HepG2 (cell line): Measurements from ENCODE around the gene SIGLEC1. TPM values are rescaled to one million over a fixed set of nuclear protein-coding genes. Genes with fewer than 3 reads are reported as not detected.

ENCODE experiments used
- ATAC-seq: fragments of 200-7000 bp; cut with Tn5 transposase; 3 replicates; pipeline ENCODE4 v1.9.1; 2020; ENCODE audit warnings: mild to moderate bottlenecking, moderate library complexity
- BruUV-seq: library from RNA; stranded (reverse); fragments of 400-500 nt; replicated peaks from 2 replicates; lab custom pipeline; 2021; lab: Mats Ljungman, UMichigan
- CTCF ChIA-PET: fragments of 300-600 bp; formaldehyde crosslinking; extraction: SDS; loops from one replicate; lab custom pipeline; 2021; ENCODE audit warnings: low total read pairs, inconsistent platforms, low intra/inter-chr PET ratio; lab: Yijun Ruan, JAX
- POLR2A ChIA-PET: fragments of 350-600 bp; sonication (Branson Sonifier 250); formaldehyde crosslinking; loops from one replicate; lab custom pipeline; 2020; ENCODE audit warnings: antibody characterized with exemption, inconsistent platforms; lab: Yijun Ruan, JAX
- DNase-seq: peaks from one replicate; pipeline ENCODE4 v3.0.0-alpha.2; 2015; ENCODE audit warnings: low spot score
- FAIRE-seq: peaks from 3 replicates; lab custom pipeline; 2011; peaks lifted over from hg19 to GRCh38; lab: Jason Lieb, UNC
- H2AFZ ChIP-seq: one replicate; pipeline ENCODE4 v1.6.1; 2011; ENCODE audit warnings: low read length, inconsistent platforms
- H3K27ac ChIP-seq: fragments of 300-600 bp; 3 replicates; pipeline ENCODE4 v1.8.0; 2011; ENCODE audit warnings: mixed run types, mild to moderate bottlenecking, mixed read lengths, low read length, inconsistent platforms; ENCODE audit not compliant: insufficient read depth; ENCODE audit errors: extremely low read length
- H3K27me3 ChIP-seq, 2 experiments: fragments of 200-600 bp in 1 of 2; 2 replicates in 1 of 2; 3 replicates in 1 of 2; pipeline versions ENCODE4 v1.6.0 to v1.8.0; 2011; ENCODE audit warnings: low read length in 2 of 2, mild to moderate bottlenecking in 2 of 2, moderate library complexity in 2 of 2, inconsistent platforms in 1 of 2; ENCODE audit not compliant: insufficient read depth in 2 of 2, control insufficient read depth in 1 of 2
- H3K36me3 ChIP-seq, 2 experiments: fragments of 200-600 bp in 1 of 2; replicated peaks in 1 of 2; 2 replicates in 1 of 2; 3 replicates in 1 of 2; pipeline versions ENCODE4 v1.5.1 to v1.8.0; 2011; ENCODE audit warnings: low read length in 2 of 2, inconsistent platforms in 1 of 2; ENCODE audit not compliant: insufficient read depth in 2 of 2, control insufficient read depth in 1 of 2
- H3K4me1 ChIP-seq: 2 replicates; pipeline ENCODE4 v1.5.1; 2012; ENCODE audit warnings: low read length, inconsistent platforms; ENCODE audit not compliant: insufficient read depth
- H3K4me2 ChIP-seq: 2 replicates; pipeline ENCODE4 v1.6.0; 2011; ENCODE audit warnings: low read depth, low read length, inconsistent platforms
- H3K4me3 ChIP-seq, 3 experiments: fragments of 200-600 bp in 1 of 3; sonication (generic), shearing (Covaris generic) in 1 of 3; replicated peaks in 1 of 3; 2 replicates each; pipeline ENCODE4 v1.5.1; 2011 to 2016; ENCODE audit warnings: low read length in 3 of 3, inconsistent platforms in 2 of 3, low read depth in 2 of 3, mild to moderate bottlenecking in 2 of 3, control low read depth in 1 of 3, mixed read lengths in 1 of 3; ENCODE audit not compliant: insufficient read depth in 1 of 3
- H3K79me2 ChIP-seq: one replicate; pipeline ENCODE4 v1.6.1; 2011; ENCODE audit warnings: low read length, inconsistent platforms; ENCODE audit not compliant: insufficient read depth
- H3K9ac ChIP-seq: 2 replicates; pipeline ENCODE4 v1.6.0; 2011; ENCODE audit warnings: mild to moderate bottlenecking, low read depth, low read length, inconsistent platforms; ENCODE audit not compliant: insufficient read depth
- H3K9me3 ChIP-seq: 2 replicates; pipeline ENCODE4 v1.5.1; 2012; ENCODE audit warnings: mild to moderate bottlenecking, low read length
- H4K20me1 ChIP-seq: 2 replicates; pipeline ENCODE4 v1.6.0; 2011; ENCODE audit warnings: inconsistent platforms, mild to moderate bottlenecking, low read length, moderate library complexity; ENCODE audit not compliant: insufficient read depth
- ASH2L ChIP-seq: fragments of 300-600, 200-600 bp; sonication (generic); IDR thresholded peaks from 2 replicates; pipeline ENCODE4 v1.7.0; 2017; ENCODE audit warnings: low read depth, mild to moderate bottlenecking, moderate library complexity, mixed read lengths, low read length; ENCODE audit not compliant: insufficient read length
- CBX1 ChIP-seq: IDR thresholded peaks from one replicate; pipeline ENCODE4 v1.6.1; 2016; ENCODE audit warnings: antibody characterized with exemption, low read depth
- EZH2 ChIP-seq: conservative IDR thresholded peaks from 2 replicates; pipeline ENCODE4 v1.6.1; 2012; ENCODE audit warnings: mild to moderate bottlenecking, low read depth, low read length, moderate library complexity
- FOSL2 ChIP-seq: sonication (generic); formaldehyde crosslinking; IDR thresholded peaks from 2 replicates; pipeline ENCODE4 v1.4.0; 2020; ENCODE audit warnings: missing genetic modification reagents
- KDM5A ChIP-seq: fragments of 200-600 bp; sonication (generic); IDR thresholded peaks from 2 replicates; pipeline ENCODE4 v1.7.0; 2018; ENCODE audit warnings: antibody characterized with exemption, mild to moderate bottlenecking, low read length, borderline replicate concordance
- PAF1 ChIP-seq: IDR thresholded peaks from 2 replicates; pipeline ENCODE4 v1.6.1; 2016; ENCODE audit warnings: missing genetic modification reagents, missing compliant biosample characterization
- SOX6 ChIP-seq, 2 experiments: fragments of 450-650 bp in 1 of 2; sonication (generic) in 1 of 2; formaldehyde crosslinking in 1 of 2; IDR thresholded peaks; 2 replicates each; pipeline versions ENCODE4 v1.4.0 to v1.6.1; 2017 to 2020; ENCODE audit warnings: antibody characterized with exemption in 1 of 2, mild to moderate bottlenecking in 1 of 2, missing genetic modification reagents in 1 of 2
- ZNF510 ChIP-seq: sonication (generic); formaldehyde crosslinking; IDR thresholded peaks from 2 replicates; pipeline ENCODE4 v1.4.0; 2020; ENCODE audit warnings: low read depth, mild to moderate bottlenecking, missing genetic modification reagents
- ZNF546 ChIP-seq: sonication (generic); formaldehyde crosslinking; conservative IDR thresholded peaks from 2 replicates; pipeline ENCODE4 v1.8.1; 2023; ENCODE audit warnings: mild to moderate bottlenecking, missing genetic modification reagents
- ZNF652 ChIP-seq: IDR thresholded peaks from 2 replicates; pipeline ENCODE4 v1.6.1; 2016; ENCODE audit warnings: low read depth, borderline replicate concordance
- ZNF792 ChIP-seq: IDR thresholded peaks from 2 replicates; pipeline ENCODE4 v1.6.1; 2016
- WGBS: methylation state at CpG from one replicate; pipeline ENCODE4 v1.1.6; 2017; ENCODE audit warnings: low lambda C conversion rate; 5-methylcytosine and 5-hydroxymethylcytosine counted together
- in situ Hi-C: cut with HindIII; loops from 2 replicates; pipeline ENCODE4 v1.10.0; 2017; ENCODE audit warnings: low pct_unique_long_range_greater_than_20kb; ENCODE audit not compliant: extremely low pct_ligation_motif_present
- intact Hi-C: fragments of 100-400 bp; cut with micrococcal nuclease; formaldehyde crosslinking; loops from one replicate; pipeline ENCODE4 v1.10.0; 2022; ENCODE audit not compliant: unreplicated experiment
- polyA plus RNA-seq, 8 experiments: library from polyadenylated mRNA; depleted of rRNA in 3 of 8; stranded (reverse) in 7 of 8; unstranded in 1 of 8; fragments of >200 nt; fragmentation: Illumina TruSeq in 4 of 8; extraction: Trizol in 4 of 8; gene quantifications; 2 replicates each; pipeline versions ENCODE4 v1.2.1 to v1.2.3, GENCODE V29; 2011 to 2016; ENCODE audit warnings: low read depth in 4 of 8, missing spikeins in 1 of 8, mixed read lengths in 1 of 8; ENCODE audit not compliant: insufficient read depth in 1 of 8
- total RNA-seq, 5 experiments: library from RNA; depleted of rRNA; stranded (reverse); fragments of >200 nt; fragmentation: Illumina TruSeq; extraction: Trizol; gene quantifications; 2 replicates each; pipeline ENCODE4 v1.2.3, GENCODE V29; 2016; ENCODE audit warnings: low read depth in 1 of 5
- TF ChIP-seq, protein P1 (sequence below): sonication (generic); formaldehyde crosslinking; IDR thresholded peaks from 2 replicates; pipeline ENCODE4 v1.4.0; 2020; ENCODE audit warnings: mild to moderate bottlenecking, missing genetic modification reagents
- TF ChIP-seq, protein P2 (sequence below): sonication (generic); formaldehyde crosslinking; IDR thresholded peaks from one replicate; pipeline ENCODE4 v1.5.1; 2020; ENCODE audit warnings: mild to moderate bottlenecking, missing genetic modification reagents; ENCODE audit errors: not compliant biosample characterization

SIGLEC1 gene
- total and polyA plus RNA-seq, 2 of the 13 experiments (the other 11 are each of a cell fraction or from before 2014, with no cell fraction given) = 0.01 TPM; not detected in 1

DNA sequence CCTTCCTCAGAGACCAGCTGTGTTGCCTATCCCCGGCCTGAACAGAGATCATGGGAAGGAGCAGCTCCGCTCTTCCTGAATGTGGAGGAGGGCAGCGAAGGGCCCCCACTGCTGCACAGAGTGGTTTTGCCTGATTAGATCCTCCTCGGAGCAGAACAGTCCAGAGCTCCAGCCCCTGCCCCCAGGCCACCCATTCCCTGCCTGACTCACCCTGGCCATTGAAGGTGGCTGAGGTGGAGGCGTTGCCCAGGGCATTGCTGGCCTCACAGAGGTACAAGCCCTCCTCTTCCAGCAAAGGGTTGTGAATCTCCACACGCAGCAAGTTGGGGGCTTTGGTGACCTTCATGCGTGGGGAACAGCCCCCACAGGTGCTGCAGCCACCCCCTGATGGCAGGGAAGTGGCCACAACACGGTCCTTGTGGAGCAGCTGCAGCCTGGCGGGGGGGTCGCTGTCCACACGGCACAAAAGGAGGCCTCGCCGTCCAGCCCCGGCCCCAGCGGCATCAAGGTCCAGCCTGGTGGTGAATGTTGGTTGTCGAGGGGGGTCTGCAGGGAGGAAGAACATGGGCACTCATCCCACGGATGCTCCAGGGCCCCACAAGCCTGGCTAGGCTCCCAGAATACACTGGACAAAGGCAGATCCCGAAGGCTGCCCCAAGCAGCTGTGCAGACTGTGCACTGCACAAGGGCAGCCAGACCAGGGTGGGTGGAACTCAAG, 14.7 kb downstream of the SIGLEC1 start (continued):
- TF ChIP-seq ASH2L (no peak), KDM5A (no peak), ZNF652 (no peak), SOX6 (IDR thresholded peaks at IDR 0.05) (no peak), SOX6 (CRISPR knock-in tag; IDR thresholded peaks at IDR 0.05) (no peak), PAF1 (no peak), ZNF792 (no peak), EZH2 (no peak)
- TF ChIP-seq, protein P1, sequence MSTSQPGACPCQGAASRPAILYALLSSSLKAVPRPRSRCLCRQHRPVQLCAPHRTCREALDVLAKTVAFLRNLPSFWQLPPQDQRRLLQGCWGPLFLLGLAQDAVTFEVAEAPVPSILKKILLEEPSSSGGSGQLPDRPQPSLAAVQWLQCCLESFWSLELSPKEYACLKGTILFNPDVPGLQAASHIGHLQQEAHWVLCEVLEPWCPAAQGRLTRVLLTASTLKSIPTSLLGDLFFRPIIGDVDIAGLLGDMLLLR = no peak
- TF ChIP-seq, all 625 proteins: peak for 0

DNA sequence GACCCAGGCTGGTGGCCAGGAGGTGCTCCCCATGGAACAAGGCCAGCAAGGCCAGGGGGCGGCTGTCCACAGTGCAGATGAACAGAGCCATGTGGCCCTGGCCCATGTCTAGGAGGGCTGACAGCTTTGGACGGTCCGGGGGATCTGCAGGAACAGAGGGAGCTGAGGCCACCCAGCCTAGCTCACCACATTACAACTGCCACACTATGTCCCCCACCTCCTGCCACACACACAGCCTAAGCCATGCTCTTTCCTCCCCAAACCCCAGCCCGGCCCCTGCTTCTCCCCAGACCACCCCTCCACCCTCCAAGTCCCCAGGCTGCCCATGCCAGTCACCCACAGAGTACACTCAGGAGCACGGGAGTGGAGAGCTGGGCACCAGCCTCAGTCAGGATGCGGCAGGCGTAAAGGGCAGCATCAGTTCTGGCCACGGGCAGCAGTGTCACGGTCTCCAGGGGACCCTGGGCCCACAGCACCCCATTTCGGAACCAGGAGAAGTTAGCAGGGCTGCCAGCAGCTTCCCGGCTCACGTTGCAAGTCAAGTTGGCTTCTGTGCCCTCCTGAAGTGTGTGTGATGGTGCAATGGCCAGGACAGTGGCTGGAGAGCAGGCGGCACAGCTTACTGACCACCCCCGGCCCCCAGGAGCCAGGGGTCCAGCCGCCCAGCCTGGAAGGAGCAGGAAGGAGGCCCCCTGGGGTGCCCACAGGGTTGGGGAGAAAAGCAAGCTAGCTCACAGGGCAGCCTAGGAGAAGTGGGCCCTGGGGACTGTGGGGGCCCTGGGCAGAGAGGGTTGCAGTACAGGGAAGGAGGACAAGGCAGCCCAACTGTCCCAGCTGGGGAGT, 15.4 kb downstream of the SIGLEC1 start:
- peaks cover 24 to 64% of the 10 kb centered on the region in 2 experiments; a peak in 3 of 5 replicates for H3K27me3 ChIP-seq
- no peak overlapping the region for H2AFZ ChIP-seq
- no peak overlapping the region for H3K9ac ChIP-seq
- POLR2A ChIA-PET = no interaction called here
- BruUV-seq = no TSS peak
- 40% methylated on average over 12 of the region's 15 CpGs for WGBS
- no peak overlapping the region for H3K4me2 ChIP-seq
- peaks cover 20% of the 10 kb centered on the region for H3K4me1 ChIP-seq
- peaks cover 5% of the 10 kb centered on the region; the same call in 1 of the 2 replicates for H3K9me3 ChIP-seq
- H3K79me2 ChIP-seq = no peaks in the 10 kb centered on the region
- no peaks in the 10 kb centered on the region for H3K36me3 ChIP-seq
- ATAC-seq = no peak
- in situ Hi-C loops (no loop called here), intact Hi-C loops (no loop called here)
- FAIRE-seq = no peak
- CTCF ChIA-PET = interaction anchor here (1.1 kb wide), 1 partner anchor 20 kb away, joined by 4 read pairs; no protein-coding TSS in a partner anchor
- no peak overlapping the region for H3K4me3 ChIP-seq
- H4K20me1 ChIP-seq = no peaks in the 10 kb centered on the region; the same call in 1 of the 2 replicates
- DNase-seq = no peak
- no peak overlapping the region for H3K27ac ChIP-seq
- TF ChIP-seq CBX1 (no peak), ZNF546 (CRISPR knock-in tag) (no peak), FOSL2 (no peak), ZNF510 (no peak)
- TF ChIP-seq, protein P2, sequence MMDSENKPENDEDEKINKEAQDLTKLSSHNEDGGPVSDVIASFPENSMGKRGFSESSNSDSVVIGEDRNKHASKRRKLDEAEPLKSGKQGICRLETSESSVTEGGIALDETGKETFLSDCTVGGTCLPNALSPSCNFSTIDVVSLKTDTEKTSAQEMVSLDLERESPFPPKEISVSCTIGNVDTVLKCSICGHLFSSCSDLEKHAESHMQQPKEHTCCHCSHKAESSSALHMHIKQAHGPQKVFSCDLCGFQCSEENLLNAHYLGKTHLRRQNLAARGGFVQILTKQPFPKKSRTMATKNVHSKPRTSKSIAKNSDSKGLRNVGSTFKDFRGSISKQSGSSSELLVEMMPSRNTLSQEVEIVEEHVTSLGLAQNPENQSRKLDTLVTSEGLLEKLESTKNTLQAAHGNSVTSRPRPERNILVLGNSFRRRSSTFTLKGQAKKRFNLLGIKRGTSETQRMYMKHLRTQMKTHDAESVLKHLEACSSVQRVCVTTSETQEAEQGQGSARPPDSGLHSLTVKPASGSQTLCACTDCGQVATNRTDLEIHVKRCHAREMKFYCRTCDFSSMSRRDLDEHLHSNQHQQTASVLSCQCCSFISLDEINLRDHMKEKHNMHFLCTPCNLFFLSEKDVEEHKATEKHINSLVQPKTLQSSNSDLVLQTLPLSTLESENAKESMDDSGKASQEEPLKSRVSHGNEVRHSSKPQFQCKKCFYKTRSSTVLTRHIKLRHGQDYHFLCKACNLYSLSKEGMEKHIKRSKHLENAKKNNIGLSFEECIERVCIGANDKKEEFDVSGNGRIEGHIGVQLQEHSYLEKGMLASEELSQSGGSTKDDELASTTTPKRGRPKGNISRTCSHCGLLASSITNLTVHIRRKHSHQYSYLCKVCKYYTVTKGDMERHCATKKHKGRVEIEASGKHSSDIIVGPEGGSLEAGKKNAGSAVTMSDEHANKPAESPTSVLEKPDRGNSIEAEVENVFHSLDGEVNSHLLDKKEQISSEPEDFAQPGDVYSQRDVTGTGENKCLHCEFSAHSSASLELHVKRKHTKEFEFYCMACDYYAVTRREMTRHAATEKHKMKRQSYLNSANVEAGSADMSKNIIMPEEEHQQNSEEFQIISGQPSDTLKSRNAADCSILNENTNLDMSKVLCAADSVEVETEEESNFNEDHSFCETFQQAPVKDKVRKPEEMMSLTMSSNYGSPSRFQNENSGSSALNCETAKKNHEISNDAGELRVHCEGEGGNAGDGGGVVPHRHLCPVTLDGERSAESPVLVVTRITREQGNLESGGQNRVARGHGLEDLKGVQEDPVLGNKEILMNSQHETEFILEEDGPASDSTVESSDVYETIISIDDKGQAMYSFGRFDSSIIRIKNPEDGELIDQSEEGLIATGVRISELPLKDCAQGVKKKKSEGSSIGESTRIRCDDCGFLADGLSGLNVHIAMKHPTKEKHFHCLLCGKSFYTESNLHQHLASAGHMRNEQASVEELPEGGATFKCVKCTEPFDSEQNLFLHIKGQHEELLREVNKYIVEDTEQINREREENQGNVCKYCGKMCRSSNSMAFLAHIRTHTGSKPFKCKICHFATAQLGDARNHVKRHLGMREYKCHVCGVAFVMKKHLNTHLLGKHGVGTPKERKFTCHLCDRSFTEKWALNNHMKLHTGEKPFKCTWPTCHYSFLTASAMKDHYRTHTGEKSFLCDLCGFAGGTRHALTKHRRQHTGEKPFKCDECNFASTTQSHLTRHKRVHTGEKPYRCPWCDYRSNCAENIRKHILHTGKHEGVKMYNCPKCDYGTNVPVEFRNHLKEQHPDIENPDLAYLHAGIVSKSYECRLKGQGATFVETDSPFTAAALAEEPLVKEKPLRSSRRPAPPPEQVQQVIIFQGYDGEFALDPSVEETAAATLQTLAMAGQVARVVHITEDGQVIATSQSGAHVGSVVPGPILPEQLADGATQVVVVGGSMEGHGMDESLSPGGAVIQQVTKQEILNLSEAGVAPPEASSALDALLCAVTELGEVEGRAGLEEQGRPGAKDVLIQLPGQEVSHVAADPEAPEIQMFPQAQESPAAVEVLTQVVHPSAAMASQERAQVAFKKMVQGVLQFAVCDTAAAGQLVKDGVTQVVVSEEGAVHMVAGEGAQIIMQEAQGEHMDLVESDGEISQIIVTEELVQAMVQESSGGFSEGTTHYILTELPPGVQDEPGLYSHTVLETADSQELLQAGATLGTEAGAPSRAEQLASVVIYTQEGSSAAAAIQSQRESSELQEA = peak; percentile 9
